Neural progenitor cell (in vitro differentiated cells): Measurements from ENCODE around the gene TUBA3E. TPM values are rescaled to one million over a fixed set of nuclear protein-coding genes. Genes with fewer than 3 reads are reported as not detected.
"Not testable (repeated sequence)": the region's sequence is repeated elsewhere in the genome, so short reads cannot be mapped to it uniquely, and the experiment has no call there.

Experiments
- DNase-seq: peaks from one replicate; pipeline ENCODE4 v3.0.0-alpha.2; 2016; ENCODE audit warnings: low spot score
- H2AFZ ChIP-seq: fragments of 200-600 bp; sonication (generic); replicated peaks from 2 replicates; pipeline ENCODE4 v1.6.1; 2016; ENCODE audit warnings: antibody characterized with exemption
- H3F3A ChIP-seq: fragments of 200-600 bp; sonication (generic); 2 replicates; pipeline ENCODE4 v1.6.1; 2016; ENCODE audit warnings: antibody characterized with exemption, low read depth
- H3K27ac ChIP-seq: fragments of 200-600 bp; sonication (generic); 2 replicates; pipeline ENCODE4 v1.5.1; 2016; ENCODE audit warnings: mild to moderate bottlenecking
- H3K27me3 ChIP-seq: fragments of 200-600 bp; sonication (generic); 2 replicates; pipeline ENCODE4 v1.6.1; 2016; ENCODE audit warnings: mild to moderate bottlenecking, moderate library complexity
- H3K36me3 ChIP-seq: fragments of 200-600 bp; sonication (generic); 2 replicates; pipeline ENCODE4 v1.5.1; 2016
- H3K4me1 ChIP-seq: fragments of 200-600 bp; sonication (generic); 2 replicates; pipeline ENCODE4 v1.6.1; 2016; ENCODE audit warnings: mixed run types
- H3K4me2 ChIP-seq: fragments of 200-600 bp; sonication (generic); 2 replicates; pipeline ENCODE4 v1.6.1; 2016
- H3K4me3 ChIP-seq: fragments of 200-600 bp; sonication (generic); 2 replicates; pipeline ENCODE4 v1.5.1; 2016
- H3K79me2 ChIP-seq: fragments of 200-600 bp; sonication (generic); 2 replicates; pipeline ENCODE4 v1.6.1; 2016; ENCODE audit warnings: low read depth
- H3K9ac ChIP-seq: fragments of 200-600 bp; sonication (generic); 2 replicates; pipeline ENCODE4 v1.6.1; 2016
- H3K9me3 ChIP-seq: fragments of 200-600 bp; sonication (generic); 2 replicates; pipeline ENCODE4 v1.5.1; 2016; ENCODE audit warnings: low read depth
- H4K20me1 ChIP-seq: fragments of 200-600 bp; sonication (generic); 2 replicates; pipeline ENCODE4 v1.6.1; 2016; ENCODE audit warnings: low read depth
- H3K27ac Mint-ChIP-seq: 3 replicates; pipeline ENCODE4 v1.8.0; 2021; ENCODE audit warnings: mixed read lengths
- H3K27me3 Mint-ChIP-seq: 2 replicates; pipeline ENCODE4 v1.8.0; 2022; ENCODE audit warnings: low read depth, mild to moderate bottlenecking, inconsistent platforms, moderate library complexity, mixed read lengths; ENCODE audit not compliant: insufficient read depth
- H3K36me3 Mint-ChIP-seq: 3 replicates; pipeline ENCODE4 v1.8.0; 2021; ENCODE audit warnings: mixed read lengths
- H3K4me1 Mint-ChIP-seq: 3 replicates; pipeline ENCODE4 v1.8.0; 2021; ENCODE audit warnings: mixed read lengths
- H3K4me3 Mint-ChIP-seq: 3 replicates; pipeline ENCODE4 v1.8.0; 2021; ENCODE audit warnings: mild to moderate bottlenecking, moderate library complexity, mixed read lengths
- H3K9me3 Mint-ChIP-seq: 3 replicates; pipeline ENCODE4 v1.8.0; 2020; ENCODE audit warnings: mixed read lengths
- total RNA-seq: library from RNA; depleted of rRNA; stranded (reverse); fragments of >200 nt; gene quantifications from 2 replicates; pipeline ENCODE4 v1.2.3, GENCODE V29; 2015; ENCODE audit warnings: low replicate concordance

Gene TUBA3E
- total RNA-seq, 1 donor from 2014 or later = not detected

DNA sequence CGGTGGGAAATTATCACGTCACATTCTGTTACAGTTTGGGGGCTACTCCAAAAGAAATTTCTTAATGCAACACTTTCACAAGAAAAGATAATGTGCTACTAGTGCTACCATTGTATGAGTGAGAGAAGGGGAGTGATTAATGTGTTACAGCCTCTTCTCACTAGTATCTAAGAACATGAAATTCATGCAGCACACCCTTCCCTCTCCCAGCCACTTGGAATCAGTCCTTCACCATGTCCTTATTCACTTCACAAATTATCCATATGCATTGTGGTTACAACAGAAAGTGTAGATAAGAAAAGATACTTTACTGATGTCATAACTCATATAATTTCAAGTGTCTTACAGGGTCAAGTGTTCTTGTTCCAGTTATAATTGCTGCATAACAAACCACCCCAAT is 20.9 kb upstream of the TUBA3E start:
- not testable (repeated sequence) for H3K36me3 ChIP-seq, H3K9me3 ChIP-seq, H3K9ac ChIP-seq, H3K4me2 ChIP-seq, H3K4me1 Mint-ChIP-seq, H4K20me1 ChIP-seq, H3K27me3 Mint-ChIP-seq, H3K9me3 Mint-ChIP-seq, H3K4me1 ChIP-seq, H3F3A ChIP-seq, DNase-seq, H3K79me2 ChIP-seq, H3K27ac ChIP-seq, H3K36me3 Mint-ChIP-seq, H3K27me3 ChIP-seq, H3K4me3 Mint-ChIP-seq, H3K4me3 ChIP-seq, H3K27ac Mint-ChIP-seq, H2AFZ ChIP-seq

DNA sequence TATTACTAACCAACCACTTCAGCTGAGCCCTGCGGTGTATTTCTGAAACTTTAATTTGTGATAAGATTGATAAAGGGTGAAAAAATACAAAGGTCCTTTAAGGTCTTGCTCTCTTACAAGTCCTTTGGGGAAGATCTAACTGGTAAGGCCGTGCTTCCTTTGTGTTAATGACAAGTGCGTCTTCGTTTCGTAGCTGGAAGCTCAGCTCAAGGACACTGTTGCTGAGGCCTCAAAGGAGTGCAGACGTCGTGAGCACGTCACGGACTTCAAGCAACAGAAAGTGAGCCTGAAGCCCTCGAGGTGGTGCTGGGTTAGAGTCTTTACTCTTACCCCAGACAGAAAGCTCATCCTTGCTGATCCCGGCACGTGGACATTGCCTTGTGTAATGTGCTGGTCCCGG is 8.8 kb upstream of the TUBA3E start:
- not testable (repeated sequence) for H3K9me3 Mint-ChIP-seq, H3K4me2 ChIP-seq, H3K4me1 Mint-ChIP-seq, H3K4me1 ChIP-seq, H3K27ac ChIP-seq, H2AFZ ChIP-seq, H3K4me3 Mint-ChIP-seq, H3K36me3 ChIP-seq, H3K27ac Mint-ChIP-seq, H4K20me1 ChIP-seq, H3F3A ChIP-seq, H3K27me3 Mint-ChIP-seq, DNase-seq, H3K79me2 ChIP-seq, H3K36me3 Mint-ChIP-seq, H3K4me3 ChIP-seq, H3K9me3 ChIP-seq, H3K9ac ChIP-seq
- H3K27me3 ChIP-seq = peaks cover 15% of the 10 kb centered on the region

DNA sequence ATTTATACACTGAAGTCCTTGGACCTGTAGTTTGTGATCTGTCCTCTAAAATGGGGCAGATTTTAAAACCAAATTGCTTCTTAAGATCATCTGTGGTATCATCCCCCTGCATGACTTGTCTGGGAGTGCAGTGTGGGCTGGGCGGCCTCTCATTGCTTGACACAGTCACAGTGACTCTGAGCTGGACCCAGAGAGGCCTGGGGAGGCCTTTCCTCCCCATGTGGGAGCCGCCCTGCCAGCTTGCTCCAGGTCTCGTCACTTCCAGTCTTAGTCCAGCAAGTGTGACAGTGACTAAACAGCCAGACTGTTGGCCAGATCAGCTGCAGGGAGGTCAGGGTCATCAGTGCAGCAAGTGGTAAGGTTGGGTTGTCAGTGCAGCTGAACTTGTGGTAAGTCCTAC is 4.9 kb upstream of the TUBA3E start:
- DNase-seq, H3K36me3 Mint-ChIP-seq, H3K27ac Mint-ChIP-seq, H3K4me2 ChIP-seq, H3K4me1 Mint-ChIP-seq, H4K20me1 ChIP-seq, H3K36me3 ChIP-seq, H2AFZ ChIP-seq, H3K9me3 ChIP-seq, H3K4me1 ChIP-seq, H3K9ac ChIP-seq, H3K27ac ChIP-seq, H3F3A ChIP-seq, H3K4me3 Mint-ChIP-seq, H3K4me3 ChIP-seq, H3K27me3 ChIP-seq, H3K79me2 ChIP-seq, H3K9me3 Mint-ChIP-seq, H3K27me3 Mint-ChIP-seq: not testable (repeated sequence)

DNA sequence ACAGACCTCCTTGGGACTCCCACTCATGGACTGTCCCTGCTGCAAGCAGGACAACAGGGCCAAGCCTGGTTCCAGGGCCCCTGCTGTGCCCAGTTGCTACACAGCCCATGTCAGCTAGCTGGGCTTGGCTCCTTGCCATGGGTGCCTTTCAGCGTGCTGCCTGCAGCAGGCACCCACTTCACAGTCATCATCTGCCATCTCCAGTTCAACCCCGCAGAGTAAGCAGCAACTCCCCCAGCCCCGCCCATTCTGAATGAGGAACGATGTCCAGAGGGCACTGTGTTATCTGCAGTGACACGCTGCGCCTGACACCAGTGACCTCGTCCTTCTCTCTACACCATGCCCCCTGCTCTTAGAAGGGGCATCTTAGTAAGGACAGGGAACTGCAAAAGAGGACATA is 4.3 kb upstream of the TUBA3E start:
- not testable (repeated sequence) for H3K79me2 ChIP-seq, H3K9me3 Mint-ChIP-seq, H3K4me3 Mint-ChIP-seq, H3K36me3 ChIP-seq, H3K9ac ChIP-seq, H3K4me2 ChIP-seq, H3K36me3 Mint-ChIP-seq, H3F3A ChIP-seq, DNase-seq, H2AFZ ChIP-seq, H3K27me3 ChIP-seq, H4K20me1 ChIP-seq, H3K4me3 ChIP-seq, H3K27ac ChIP-seq, H3K27me3 Mint-ChIP-seq, H3K9me3 ChIP-seq, H3K4me1 Mint-ChIP-seq, H3K4me1 ChIP-seq, H3K27ac Mint-ChIP-seq

DNA sequence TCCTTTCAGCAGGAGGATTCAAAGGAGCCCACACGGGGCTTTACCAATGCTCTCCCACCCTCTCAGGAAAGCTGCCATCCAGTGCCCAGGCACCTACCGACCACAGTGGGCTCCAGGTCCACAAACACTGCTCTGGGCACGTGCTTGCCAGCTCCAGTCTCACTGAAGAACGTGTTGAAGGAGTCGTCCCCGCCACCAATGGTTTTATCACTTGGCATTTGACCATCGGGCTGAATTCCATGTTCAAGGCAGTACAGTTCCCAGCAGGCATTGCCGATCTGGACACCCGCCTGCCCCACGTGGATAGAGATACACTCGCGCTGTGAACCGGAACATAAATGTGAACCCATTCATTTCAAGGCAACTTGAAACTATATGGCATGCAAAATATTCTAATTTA is 2.2 kb downstream of the TUBA3E start:
- not testable (repeated sequence) for H3K36me3 ChIP-seq, H3K9me3 ChIP-seq, H3K79me2 ChIP-seq, H3K4me2 ChIP-seq, H2AFZ ChIP-seq, H3K4me3 Mint-ChIP-seq, H3K4me3 ChIP-seq, H3K27ac ChIP-seq, H3F3A ChIP-seq, H4K20me1 ChIP-seq, H3K4me1 Mint-ChIP-seq, H3K27me3 ChIP-seq, H3K9ac ChIP-seq, H3K4me1 ChIP-seq, H3K27me3 Mint-ChIP-seq, H3K9me3 Mint-ChIP-seq, DNase-seq, H3K36me3 Mint-ChIP-seq, H3K27ac Mint-ChIP-seq

DNA sequence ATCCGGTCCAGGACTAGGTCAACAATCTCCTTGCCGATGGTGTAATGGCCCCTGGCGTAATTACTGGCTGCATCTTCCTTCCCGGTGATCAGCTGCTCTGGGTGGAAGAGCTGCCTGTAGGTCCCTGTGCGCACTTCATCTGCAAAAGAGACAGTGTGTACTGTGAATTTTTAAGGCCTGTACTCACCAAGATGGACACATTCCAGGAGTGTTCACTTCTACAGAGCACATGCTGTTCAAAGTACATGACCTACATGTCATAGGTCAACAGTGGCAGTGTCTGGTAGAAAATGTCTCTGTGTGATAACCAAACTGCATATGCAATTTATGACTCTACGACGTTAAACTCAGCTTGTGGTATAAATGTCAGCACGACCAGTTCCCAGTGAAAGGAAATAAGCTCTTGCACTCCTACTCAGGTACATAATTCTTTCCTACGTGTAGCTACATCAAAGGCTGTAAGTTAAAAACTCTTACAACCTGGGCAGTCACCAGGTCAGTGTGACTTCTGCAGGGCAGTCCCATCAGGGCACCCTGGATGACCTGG is 3.1 kb downstream of the TUBA3E start:
- not testable (repeated sequence) for H3K4me1 Mint-ChIP-seq, H2AFZ ChIP-seq, H4K20me1 ChIP-seq, H3K27me3 Mint-ChIP-seq, H3K4me2 ChIP-seq, H3K36me3 ChIP-seq, H3K79me2 ChIP-seq, H3K4me3 ChIP-seq, H3K9me3 Mint-ChIP-seq, H3K4me1 ChIP-seq, H3K9ac ChIP-seq, H3K27ac Mint-ChIP-seq, DNase-seq, H3F3A ChIP-seq, H3K27me3 ChIP-seq, H3K9me3 ChIP-seq, H3K27ac ChIP-seq, H3K4me3 Mint-ChIP-seq, H3K36me3 Mint-ChIP-seq

DNA sequence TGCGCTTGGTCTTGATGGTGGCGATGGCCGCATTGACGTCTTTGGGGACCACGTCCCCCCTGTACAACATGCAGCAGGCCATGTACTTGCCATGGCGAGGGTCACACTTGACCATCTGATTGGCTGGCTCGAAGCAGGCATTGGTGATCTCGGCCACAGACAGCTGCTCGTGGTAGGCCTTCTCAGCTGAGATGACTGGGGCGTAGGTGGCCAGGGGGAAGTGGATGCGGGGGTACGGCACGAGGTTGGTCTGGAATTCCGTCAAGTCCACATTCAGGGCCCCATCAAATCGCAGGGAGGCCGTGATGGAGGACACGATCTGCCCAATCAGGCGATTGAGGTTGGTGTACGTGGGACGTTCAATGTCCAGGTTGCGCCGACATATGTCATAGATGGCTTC is 4.4 kb downstream of the TUBA3E start:
- not testable (repeated sequence) for H3K4me1 Mint-ChIP-seq, H3K4me2 ChIP-seq, H3K9me3 Mint-ChIP-seq, H2AFZ ChIP-seq, H3K79me2 ChIP-seq, H3K9ac ChIP-seq, DNase-seq, H3K27ac ChIP-seq, H3K27me3 Mint-ChIP-seq, H4K20me1 ChIP-seq, H3F3A ChIP-seq, H3K27ac Mint-ChIP-seq, H3K4me3 ChIP-seq, H3K9me3 ChIP-seq, H3K4me1 ChIP-seq, H3K36me3 ChIP-seq, H3K27me3 ChIP-seq, H3K36me3 Mint-ChIP-seq, H3K4me3 Mint-ChIP-seq

DNA sequence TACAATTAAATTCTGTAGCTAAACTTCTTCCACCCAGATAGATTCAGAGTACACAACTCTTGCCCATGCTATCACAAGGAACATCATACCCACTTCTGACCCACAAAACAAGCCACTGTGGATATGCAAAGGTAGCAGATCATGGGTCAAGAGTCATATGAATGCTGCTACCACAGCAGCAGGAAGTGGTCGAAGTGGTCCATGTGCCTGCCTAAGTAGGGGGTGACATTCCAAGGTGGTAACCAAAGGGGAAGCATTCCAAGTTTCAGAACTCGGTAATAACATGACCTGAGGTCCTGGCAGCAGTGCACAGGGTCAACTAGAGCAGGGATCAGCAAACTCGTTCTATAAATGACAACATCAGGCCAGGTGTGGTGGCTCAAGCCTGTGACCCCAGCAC is 5.8 kb downstream of the TUBA3E start:
- not testable (repeated sequence) for H4K20me1 ChIP-seq, H3K27me3 ChIP-seq, H3K4me1 Mint-ChIP-seq, H3K79me2 ChIP-seq, H3K9me3 Mint-ChIP-seq, H3K27me3 Mint-ChIP-seq, H3K4me1 ChIP-seq, H3K9me3 ChIP-seq, H3K4me3 Mint-ChIP-seq, H3K36me3 ChIP-seq, DNase-seq, H2AFZ ChIP-seq, H3K27ac Mint-ChIP-seq, H3K4me2 ChIP-seq, H3K36me3 Mint-ChIP-seq, H3K4me3 ChIP-seq, H3F3A ChIP-seq, H3K27ac ChIP-seq, H3K9ac ChIP-seq

DNA sequence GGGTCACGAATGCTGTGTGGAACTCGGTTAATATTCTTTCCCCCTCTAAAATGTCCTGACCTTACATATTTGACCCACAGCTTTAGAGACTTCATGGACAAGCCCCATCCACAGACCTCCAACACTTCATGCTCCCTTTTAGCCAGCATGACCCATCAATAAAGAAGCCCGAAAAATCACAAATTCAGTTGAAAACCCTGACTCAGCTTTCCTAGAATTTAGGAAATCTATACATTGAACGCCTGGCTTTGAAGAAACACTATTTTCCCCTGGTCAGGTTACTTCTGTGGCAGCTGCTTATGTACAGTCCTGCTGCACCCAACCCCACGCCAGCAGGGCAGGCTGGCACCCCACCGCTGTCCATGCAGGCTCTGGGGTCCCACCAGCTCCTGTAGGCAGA is 6.9 kb downstream of the TUBA3E start:
- DNase-seq, H3F3A ChIP-seq, H3K4me2 ChIP-seq, H3K4me1 ChIP-seq, H4K20me1 ChIP-seq, H3K4me3 ChIP-seq, H3K36me3 Mint-ChIP-seq, H3K4me3 Mint-ChIP-seq, H3K27ac ChIP-seq, H2AFZ ChIP-seq, H3K9ac ChIP-seq, H3K9me3 Mint-ChIP-seq, H3K27ac Mint-ChIP-seq, H3K36me3 ChIP-seq, H3K4me1 Mint-ChIP-seq, H3K79me2 ChIP-seq, H3K27me3 Mint-ChIP-seq, H3K9me3 ChIP-seq, H3K27me3 ChIP-seq: not testable (repeated sequence)
